NCI-H748 (cell line): ENCODE data around the gene RNU5D-1.
"Not testable (repeated sequence)": the region's sequence is repeated elsewhere in the genome, so short reads cannot be mapped to it uniquely, and the experiment has no call there.

ENCODE experiments used
- DNase-seq: peaks from one replicate; lab custom pipeline; 2025; ENCODE audit not compliant: unreplicated experiment; lab: John Stamatoyannopoulos, UW

Gene RNU5D-1

DNA sequence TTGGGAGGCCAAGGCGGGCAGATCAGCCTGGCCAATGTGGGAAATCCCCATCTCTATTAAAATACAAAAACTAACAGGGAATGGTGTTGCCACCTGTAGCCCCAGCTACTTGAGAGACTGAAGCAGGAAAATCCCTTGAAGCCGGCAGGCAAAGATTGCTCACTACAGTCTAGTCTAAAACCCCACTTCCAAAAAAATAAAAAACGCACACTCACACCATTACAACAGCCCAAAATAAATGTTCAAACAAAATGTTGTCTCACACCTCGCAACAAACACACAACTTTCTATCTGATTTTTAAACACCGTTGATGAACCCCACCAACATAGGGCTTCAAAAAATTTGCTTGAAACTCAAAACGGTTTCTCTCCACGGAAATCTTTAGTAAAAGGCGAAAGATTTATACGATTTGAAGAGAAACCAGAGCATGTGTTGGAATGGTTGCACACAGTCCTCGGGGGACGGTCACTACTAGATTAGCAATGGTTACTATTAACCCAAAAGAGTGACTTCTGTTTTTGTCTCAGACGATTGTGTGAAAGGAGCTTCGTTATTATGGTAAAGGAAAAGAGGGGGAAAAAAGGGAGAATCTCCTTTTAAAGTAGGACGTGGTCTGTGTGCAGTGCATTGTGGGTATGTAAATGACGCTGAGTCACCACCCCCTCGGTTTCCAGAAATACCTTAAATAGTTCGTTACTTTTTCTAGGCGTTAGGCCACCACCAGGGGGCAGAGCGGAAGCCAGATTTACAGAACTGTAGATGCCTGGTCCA is at the start of gene RNU5D-1:
Gene RNU5D-1 (minus strand): TSS at position 430 of the 772 bp plus-strand sequence.
- DNase-seq: peak; percentile 96

DNA sequence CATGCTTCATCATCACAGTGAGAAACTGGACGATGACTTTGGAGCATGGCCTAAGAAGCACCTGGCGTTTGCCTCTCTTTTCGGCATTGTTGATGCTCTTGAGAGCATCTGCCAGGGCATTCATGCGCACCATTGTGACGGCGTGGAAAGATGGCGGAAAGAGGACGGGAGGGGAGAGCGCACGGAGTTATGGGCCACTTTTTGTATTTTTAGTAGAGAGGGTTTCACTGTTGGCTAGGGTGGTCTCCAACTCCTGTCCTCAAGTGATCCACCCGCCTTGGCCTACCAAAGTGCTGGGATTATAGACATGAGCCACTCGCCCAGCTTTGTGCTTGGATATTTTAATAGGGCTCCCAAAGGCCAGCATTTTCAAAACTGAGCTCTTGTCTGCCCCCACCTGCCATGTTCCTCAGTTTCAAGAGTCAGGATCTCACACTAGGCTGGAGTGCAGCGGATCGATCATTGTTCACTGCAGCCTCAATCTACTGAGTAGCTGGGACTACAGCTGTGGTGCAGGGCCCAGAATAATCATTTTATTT is 49.7 kb upstream of the RNU5D-1 start:
- no peak for DNase-seq

DNA sequence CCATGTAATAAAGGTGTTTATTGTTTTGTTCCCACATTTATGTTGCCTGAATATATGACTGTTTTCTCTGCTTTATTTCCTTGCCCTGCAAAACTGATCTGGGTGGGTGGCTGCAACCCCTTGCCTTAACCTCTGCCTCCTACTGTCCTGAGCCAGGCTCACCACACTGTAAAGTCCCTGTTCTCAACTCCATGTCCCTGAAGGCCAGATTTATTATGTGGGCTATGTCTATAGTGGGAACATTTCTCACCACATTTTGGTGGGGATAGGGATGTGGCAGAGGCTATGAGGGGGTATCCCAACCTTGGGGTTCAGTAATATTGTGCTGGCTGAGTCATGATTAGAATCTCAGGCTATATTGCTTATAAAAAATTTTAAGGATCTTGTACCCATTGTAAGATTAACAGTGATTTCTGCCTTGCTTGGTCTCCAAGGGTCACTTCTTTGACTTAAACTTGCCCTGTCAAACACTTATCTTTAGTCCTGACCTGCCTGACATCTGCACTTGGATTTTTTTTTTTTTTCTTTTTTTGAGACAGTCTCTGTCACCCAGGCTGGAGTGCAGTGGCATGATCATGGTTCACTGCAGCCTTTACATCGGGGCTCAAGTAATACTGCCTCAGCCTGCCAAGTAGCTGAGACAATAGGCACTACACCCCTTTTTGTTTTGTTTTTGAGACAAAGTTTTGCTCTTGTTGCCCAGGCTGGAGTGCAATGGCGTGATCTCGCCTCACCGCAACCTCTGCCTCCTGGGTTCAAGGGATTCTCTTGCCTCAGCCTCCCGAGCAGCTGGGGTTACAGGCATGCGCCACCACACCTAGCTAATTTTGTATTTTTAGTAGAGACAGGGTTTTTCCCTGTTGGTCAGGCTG is 48.0 kb upstream of the RNU5D-1 start:
- DNase-seq: no peak

DNA sequence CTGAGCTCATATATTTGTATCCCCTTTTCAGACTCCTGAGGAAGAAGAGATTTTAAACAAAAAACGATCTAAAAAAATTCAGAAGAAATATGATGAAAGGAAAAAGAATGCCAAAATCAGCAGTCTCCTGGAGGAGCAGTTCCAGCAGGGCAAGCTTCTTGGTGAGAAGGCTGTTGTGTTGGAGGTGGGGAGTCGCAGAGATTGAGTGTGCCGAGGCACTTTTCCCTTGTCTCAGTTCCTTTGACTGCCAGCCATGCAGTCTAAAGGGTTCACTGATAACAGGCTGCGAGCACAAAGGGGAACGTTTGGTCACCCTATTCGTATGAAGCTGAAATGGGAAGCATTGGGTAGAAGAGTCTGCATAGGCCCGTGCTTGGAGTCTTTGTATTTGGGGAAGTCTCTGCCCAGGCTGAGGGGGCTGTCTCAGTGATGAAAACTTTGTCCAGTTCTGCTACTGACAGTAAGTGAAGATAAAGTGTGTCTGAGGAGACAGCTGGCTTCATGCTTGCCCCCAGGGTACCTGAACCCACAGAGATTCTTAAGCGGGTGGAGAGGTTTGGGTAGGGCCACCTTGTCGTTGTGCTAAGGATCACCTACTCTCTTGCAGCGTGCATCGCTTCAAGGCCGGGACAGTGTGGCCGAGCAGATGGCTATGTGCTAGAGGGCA is 47.1 kb upstream of the RNU5D-1 start:
- no peak for DNase-seq

DNA sequence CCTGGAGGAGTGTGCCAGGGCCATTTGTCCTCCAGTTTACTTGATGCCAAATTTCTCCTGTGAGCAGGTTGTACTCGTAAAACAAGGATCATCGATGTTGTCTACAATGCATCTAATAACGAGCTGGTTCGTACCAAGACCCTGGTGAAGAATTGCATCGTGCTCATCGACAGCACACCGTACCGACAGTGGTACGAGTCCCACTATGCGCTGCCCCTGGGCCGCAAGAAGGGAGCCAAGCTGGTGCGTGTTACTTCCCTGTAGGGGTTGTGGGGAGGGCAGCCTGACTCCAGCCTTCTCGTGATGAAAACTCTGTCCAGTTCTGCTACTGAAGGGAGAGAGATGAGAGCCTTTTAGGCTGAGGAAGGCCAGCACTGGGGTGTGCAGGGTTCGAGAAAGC is 46.6 kb upstream of the RNU5D-1 start:
- no peak for DNase-seq

DNA sequence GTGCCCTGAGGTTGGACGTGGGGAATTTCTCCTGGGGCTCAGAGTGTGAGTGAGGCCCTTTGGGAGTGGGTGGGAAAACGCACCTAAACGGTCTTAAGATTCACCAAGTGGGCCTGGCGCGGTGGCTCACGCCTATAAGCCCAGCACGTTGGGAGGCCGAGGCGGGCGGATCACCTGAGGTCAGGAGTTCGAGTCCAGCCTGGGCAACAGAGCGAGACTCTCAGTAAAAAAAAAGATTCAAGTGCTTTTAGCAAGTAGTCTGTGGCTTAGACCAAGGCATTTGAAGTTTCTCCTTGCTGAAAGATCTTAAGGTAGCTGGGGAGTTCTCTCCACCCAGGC is 45.7 kb upstream of the RNU5D-1 start:
- no peak for DNase-seq

DNA sequence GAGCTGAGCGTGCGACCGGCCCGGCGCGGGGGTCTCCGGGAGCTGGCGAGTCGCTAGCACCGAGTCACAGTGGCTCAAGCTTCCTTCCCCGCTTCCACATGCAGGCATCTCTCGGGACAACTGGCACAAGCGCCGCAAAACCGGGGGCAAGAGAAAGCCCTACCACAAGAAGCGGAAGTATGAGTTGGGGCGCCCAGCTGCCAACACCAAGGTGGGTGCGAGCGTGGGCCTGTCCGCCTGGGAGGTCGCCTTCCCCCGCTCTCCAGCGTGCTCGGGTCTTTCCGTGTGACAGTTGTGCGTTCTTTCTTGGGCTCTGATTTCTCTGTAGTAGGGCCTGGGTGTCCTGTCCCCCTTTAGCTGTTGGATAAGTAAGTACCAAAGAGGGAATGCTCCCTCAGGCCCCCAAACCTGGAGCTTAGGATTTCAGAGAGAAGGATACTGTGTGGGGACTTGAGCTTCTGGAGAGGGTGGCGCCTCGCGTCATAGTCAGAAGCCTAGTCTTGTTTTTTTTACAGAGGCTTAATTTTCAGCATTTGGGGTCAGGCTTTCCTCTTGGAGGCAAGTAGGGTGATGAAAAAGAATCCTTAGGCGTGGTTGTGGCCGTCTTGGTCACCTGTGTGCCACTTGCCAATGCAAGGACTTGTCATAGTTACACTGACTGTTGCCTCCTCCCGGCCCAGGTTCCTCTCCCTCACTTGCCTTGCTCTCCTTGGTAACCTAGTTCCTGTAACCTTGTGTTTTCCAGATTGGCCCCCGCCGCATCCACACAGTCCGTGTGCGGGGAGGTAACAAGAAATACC is 45.2 kb upstream of the RNU5D-1 start:
- DNase-seq: no peak

DNA sequence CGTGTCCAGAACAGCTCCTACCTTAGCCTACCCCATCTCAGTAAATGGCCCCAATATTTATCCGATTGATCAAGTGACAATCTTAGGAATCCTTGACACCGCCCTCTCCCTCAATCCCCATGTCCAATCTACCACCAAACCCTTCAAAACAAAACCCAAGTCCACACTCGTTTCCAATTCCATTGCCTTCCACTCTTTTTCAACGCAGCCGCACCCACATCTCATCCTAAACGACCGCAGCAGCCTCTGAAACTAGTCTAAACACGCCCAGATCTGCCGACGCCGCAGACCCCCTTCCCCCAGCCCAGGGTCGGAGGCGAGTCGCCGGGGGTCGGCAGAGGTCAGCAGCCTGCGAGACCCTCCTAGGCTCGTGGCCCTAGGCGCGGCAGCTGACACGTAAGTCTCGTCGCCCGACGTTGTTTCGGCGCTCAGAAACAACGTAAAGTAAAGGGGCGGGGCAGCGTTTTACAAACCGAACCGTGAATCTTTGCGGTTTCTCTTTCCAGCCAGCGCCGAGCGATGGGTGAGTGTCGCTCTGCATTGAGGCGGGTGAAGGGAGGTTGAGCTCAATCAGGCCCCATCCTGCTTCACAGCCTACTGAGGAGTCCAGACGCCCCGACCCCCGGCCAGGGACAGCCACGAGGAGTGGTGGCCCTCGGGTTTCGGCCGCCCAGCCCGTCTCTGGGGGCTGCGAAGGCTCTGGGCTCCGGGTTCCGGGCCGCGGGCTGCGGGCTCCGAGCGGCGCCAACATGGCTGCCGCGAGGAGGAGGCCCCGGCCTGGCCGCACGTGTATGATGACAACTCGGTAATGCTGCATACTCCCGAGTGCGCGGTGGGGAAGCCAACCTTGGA is 44.3 kb upstream of the RNU5D-1 start, which contains the start of gene RPS8:
Gene RPS8 (plus strand): TSS at position 463 of the 852 bp plus-strand sequence. CDS start 57 bp downstream, at position 520.
- DNase-seq: peak; percentile 96

DNA sequence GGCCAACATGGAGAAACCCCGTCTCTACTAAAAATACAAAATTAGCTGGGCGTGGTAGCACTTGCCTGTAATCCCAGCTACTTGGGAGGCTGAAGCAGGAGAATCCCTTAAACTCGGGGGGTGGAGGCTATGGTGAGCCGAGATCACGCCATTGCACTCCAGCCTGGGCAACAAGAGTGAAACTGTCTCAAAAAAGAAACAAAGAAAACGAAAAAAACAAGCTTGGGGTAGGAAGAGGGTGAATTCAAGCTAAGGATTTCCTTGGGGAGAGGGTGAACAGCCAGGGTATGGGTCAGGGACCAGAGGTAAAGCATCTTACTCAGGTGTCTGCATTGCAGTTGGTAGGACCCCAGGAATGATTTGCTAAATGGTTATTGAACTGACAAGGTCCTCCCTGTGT is 35.5 kb upstream of the RNU5D-1 start:
- not testable (repeated sequence) for DNase-seq

DNA sequence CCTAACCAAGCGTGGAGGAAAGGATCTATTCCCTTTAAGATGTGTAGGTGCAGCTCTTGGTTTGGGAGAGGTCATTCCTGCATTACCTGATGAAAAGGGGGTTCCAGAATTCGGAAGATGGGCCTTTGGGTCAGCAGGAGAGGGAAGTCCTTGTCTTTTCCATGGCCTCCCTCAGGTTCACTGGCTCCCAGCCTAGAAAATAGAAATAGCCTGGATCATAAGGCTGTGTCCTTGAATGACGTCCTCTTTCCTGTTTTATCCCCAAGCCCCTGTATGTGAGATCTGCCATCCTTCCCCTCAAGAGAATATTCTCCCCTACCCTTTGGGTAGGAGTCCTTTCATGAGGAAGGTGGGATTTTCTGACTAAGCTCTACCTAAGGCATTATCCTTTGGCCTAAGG is 29.9 kb upstream of the RNU5D-1 start:
- no peak for DNase-seq

DNA sequence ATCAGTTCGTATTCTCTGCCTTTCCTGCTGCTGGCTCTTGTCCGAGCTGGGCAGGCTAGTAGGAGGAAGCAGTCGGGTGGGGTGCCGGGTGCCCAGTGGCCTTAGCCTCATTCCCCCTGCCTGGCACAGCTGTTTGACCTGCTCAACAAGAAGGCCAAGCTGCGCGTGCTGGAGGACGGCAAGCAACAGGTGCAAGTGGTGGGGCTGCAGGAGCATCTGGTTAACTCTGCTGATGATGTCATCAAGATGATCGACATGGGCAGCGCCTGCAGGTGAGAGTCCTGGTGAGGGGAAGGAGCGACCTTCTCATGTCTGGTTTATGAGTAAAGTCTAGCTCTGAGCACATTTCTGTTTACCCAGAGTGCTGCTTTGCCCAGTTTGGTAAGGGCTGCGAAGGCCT is 28.1 kb upstream of the RNU5D-1 start:
- no peak for DNase-seq

DNA sequence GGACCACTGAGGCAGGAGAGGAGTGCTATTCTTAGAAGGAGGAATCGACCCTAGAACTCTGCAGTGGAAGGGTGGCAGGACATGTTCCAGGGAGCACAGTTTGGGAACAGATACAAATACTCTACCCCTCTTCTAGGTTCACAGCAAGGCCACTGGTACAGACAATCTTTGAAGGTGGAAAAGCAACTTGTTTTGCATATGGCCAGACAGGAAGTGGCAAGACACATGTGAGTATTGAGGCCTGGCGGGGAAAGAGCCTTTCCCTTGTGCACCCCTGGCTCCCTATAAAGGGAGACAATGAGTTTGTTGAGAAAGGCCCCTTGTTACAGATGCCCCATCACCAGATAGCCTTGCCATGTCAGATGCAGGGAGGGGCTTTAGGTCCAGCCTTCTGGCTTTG is 26.4 kb upstream of the RNU5D-1 start:
- no peak for DNase-seq

DNA sequence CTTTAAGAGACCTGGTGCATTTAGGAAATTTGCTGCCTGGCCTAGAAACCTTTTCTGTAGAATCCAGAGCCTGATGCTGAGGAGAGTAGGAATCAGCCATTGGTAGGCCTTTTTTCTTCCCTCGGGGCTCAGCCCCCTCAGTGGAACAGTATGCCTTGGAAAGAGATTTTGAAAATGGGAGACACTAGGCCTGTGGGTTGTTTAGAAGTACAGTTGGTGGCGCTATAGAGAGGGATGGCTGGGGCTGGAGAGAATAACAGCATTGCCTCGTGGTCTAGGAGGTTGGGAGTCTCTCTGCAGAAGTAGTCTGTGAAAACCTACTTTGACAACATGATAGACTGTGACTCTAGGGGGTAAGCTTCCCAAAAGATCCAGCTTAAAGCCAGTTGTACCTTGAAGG is 16.9 kb upstream of the RNU5D-1 start:
- no peak for DNase-seq

DNA sequence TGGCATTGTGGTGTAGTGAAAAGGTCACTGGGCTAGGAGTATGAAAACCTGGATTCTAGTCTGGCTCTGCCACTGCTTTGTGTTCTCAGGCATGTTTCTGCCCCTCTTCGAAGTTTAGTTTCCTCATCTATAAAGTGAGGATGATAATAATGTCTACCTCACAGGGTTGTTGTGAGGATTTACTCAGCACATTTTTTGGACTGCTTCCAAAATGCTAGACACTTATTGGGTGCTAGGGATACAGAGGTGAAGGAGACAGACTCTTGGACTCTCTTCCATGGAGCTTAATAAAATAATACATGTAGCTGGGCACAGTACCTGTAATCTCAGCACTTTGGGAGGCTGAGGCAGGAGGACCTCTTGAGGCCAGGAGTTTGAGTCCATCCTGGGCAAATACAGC is 12.2 kb upstream of the RNU5D-1 start:
- DNase-seq: no peak

DNA sequence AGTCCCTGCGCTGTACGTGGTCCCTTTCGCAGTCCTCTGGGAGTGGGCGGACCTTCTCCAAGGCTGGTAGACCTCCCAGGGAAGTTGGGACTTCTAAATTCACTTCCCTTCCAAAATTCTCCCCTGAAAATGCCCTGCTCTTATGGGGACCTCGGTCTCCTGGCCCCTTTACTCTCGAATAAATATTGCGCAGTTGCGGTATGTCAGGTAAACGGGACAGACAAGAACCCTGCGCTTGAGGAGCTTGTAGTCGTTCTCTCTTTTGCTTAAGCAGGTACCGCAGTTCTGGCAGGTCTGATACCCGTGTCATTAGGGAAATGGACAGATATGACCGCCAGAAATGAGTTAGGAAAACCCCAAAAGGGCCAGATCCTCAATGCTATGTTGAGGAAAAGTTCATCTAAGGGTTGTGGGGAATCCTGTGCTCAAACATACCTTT is 9.2 kb upstream of the RNU5D-1 start:
- no peak for DNase-seq

DNA sequence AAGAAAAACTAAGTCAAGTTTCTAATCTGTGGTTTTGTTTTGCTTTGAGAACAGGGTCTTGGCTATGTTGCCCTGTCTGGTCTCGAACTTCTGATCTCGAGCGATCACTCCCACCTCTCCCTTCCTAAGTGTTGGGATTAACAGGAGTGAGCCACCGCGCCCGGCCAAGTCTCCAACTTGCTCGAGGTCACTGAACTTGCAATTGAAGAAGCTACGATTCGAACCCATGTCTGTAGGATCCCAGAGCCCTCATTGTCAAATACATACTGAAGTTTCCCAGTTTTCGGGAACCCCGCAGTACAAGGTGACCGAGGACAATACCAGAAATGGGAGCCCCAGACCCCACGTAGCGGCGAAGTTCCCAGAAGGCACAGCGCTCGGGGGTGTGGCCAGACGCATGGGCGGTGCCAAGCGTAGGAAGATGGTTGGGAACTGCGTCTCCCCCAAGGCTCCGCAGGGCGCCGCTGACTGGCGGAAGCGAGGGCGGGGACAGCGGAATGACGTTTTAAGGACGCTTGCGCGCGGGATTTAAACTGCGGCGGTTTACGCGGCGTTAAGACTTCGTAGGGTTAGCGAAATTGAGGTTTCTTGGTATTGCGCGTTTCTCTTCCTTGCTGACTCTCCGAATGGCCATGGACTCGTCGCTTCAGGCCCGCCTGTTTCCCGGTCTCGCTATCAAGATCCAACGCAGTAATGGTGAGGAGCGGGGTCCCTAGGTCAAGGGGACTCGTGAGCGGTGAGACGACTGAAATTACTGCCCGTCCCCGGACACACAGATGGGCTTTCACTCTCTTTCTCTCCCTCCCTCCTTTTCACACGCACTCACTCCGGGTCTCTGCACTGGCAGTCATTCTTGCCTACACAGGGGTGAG is 8.6 kb upstream of the RNU5D-1 start, which contains the start of gene KIF2C:
Gene KIF2C (plus strand): TSS at position 531 of the 872 bp plus-strand sequence. CDS start 96 bp downstream, at position 627.
- peak; percentile 99 for DNase-seq

DNA sequence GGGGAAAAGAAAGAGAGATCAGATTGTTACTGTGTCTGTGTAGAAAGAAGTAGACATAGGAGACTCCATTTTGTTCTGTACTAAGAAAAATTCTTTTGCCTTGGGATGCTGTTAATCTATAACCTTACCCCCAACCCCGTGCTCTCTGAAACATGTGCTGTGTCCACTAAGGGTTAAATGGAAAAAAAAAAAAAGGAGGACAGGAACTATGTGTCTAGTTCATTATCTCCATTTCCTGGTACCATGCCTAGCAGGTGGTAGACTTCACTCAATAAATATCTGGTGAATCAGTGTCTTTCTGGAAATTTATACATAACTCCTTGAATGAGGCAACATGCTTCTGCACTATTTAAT is 8.0 kb upstream of the RNU5D-1 start:
- DNase-seq: not testable (repeated sequence)

DNA sequence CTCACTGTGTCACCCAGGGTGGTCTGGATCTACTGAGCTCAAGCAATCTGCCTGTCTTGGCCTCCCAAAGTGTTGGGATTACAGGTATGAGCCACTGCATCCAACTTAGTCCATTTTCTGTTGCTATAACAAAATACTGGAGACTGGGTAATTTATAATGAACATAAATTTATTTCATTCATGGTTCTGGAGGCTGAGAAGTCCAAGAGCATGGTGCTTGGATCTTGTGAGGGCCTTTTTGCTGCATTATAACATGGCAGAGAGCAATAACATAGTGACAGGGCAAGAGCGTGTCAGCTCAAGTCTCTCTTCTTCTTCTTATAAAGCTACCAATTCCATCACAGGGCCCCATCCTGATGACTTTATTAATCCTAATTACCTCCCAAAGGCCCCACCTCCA is 5.0 kb upstream of the RNU5D-1 start:
- DNase-seq: no peak

DNA sequence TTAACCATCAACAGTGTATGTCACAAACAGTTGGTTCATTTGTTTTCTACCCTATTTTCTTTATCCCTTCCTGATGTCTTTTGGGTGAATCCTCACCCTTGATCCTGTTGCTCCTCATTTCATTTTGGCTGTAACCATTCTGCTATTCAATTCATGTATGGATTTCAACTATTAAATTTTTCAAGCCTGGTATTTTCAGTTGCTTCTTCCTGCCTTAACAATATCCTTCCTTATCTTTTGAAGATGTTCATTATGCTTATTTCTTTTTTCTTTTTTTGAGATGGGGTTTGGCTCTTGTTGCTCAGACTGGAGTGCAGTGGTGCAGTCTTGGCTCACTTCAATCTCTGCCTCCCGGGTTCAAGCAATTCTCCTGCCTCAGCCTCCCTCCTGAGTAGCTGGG is 2.8 kb upstream of the RNU5D-1 start:
- no peak for DNase-seq
